Stimulated activated CD4-positive, alpha-beta T cell treated with anti-CD3 and anti-CD28 coated beads, Interleukin-4, amount 100 ng/mL, for 24 hours (primary cell): ENCODE data around the gene SNPH.

ENCODE experiments used
- DNase-seq: peaks from one replicate; pipeline ENCODE4 v3.0.0-alpha.2; 2020

The SNPH gene

DNA sequence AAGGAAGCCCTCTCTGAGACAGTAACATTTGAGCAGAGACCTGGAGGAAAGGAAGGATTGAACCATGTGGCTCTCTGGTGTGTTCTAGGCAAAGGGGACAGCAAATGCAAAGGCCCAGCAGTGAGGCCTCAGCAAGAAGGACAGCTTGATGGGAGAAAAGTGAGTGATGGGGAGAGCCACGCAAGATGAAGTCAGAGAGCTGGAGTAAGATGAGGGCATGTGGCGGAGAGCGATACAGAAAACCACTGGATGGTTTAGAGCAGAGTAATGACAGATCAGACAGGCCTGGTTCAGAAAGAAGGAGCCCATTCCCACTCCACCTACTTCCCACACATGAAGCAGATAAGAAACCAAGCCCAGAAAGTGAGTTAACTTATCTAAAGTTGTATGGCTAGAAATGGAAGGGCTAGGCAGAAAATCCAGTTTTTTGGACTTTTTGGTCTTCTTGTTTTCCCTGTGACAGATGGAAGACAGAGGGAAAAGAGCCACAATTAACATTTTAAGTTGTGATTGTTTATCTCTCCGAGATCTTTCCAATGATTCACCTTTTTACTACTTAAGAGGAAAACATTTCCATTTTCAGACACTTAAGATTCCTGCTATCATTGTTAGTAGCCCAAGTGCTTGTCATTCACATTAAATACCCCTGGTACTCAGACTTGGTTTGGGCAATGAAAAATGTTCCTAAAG is 723 bp upstream of the SNPH start:
- DNase-seq, result no peak

DNA sequence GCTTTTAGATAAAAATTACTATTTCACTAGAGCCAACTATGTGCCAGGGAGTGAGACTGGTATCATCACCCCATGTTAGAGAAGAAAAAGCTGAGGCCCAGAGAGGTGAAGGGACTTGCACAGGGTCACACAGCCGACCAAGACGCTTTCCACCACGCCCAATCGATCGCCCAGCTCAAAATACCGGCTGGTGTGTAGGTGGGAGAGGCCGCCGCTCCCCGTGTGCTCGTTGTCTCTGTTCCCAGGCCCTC is 253 bp upstream of the SNPH start:
- no peak for DNase-seq

DNA sequence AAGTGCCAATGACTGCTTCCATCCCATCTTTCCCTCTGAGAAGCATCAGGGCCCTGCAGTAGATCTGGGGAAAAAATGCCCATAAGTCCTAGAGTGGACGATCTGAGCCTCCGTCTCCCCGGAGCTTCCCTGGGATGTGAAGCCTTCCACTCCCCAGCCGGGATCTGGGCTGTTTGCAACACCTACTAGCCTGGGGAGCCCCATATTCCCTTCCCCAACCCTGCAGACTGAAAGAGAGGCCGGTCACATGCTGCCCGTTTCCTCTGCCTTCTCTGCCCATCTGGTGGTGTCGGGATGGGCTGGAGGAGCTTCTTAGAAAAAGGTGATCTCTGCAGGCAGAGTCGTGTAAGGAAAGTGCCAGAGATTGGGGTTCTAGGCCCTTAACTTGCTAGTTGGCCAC is 1.1 kb downstream of the SNPH start:
- DNase-seq, result no peak

DNA sequence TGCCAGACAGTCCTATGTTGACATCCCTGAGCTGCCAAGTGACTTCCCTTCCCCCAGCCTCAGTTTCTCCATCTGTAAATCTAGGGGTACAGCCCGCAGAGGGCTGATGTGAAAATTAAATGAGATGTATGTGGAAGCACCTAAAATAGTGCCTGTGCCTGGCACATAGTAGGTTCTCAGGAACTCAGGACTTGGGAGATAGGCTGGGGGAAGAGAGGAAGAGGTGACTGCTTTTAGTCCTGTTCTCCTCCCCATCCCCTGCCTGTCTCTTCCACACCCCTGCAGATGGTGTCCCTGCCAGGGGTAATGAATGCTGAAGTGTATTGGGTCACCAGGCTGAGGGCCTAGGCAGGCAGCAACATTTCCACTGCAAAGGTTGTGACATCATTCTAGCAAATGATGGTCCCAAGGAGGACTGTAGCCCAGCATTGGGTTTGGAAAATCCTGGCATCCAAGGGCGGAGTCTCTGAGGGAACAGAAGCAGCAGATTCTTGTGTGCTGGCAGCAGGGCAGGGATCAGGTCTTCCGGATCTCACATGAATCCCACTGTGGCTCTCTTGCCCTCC is 1.8 kb downstream of the SNPH start:
- no peak for DNase-seq

DNA sequence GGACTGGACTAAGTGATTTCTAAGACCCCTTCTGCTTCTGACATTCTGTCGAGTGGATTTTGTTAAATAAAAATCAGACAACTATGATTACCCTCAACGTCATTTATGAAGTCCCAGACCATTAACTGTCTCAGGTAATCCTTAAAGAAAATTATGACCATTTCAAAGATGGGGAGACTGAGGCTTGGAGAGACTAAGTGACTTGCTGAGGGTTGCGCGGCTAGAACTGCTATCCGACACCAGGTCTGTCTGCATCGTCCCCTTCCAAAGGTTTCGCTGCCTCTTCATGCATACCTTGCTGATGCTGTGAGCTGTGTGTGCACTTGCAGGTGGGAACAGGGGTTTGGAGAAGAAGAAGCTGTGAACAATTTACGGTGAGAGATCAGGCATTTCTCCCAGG is 3.1 kb downstream of the SNPH start:
- no peak for DNase-seq

DNA sequence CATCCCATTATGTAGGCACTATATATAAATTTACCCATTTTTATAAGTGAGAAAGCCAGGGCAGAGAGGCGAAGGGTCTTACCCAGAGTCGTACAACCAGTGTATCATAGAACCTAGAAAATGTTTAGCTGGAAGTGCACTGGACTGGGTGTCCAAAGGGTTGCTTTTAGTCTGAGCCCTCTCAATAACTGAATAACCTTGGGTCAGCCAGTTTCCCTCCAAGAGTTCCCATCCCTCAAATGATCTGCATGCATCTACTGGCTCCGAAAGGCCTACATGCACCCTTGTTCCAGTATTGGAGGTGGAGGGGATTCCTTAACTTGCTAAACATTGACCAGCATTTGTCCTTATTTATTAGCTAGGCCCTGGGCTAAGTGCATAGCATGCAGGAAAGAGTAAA is 3.8 kb downstream of the SNPH start:
- DNase-seq, result no peak

DNA sequence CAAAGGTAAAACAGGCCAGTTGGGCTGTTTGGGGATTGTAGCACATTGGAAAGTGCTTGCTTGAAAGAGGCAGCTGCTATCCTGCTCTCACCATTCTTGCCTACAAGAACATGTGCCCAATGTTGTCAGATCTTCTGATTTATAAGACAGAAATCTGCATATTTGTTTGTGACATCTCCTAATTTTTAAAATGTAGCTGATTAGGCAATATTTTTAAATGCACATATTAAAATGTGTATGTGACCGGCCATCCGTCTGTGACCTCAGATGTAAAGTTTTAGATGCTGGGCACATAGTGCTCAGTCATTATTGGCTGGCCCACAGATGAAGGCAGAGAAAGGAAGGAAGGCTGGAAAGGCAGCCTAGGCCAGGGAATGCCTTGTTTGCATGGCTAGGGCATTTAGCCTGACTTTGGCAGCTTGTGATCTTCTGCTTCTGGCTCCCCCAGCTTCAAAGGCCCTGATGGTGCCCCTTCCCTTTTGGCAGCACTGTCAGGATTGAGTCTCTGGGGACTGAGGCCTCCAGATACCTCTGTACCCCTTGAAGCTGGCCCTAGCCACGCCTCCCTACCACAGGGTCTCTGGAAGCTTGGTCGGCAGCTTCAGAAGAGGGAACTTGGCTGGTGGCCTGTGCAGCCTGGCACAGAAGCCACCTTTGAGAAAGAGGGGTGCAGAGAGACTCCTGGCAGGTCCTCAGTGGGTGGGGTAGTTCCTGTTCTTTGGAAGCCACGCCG is 6.4 kb downstream of the SNPH start:
- no peak for DNase-seq

DNA sequence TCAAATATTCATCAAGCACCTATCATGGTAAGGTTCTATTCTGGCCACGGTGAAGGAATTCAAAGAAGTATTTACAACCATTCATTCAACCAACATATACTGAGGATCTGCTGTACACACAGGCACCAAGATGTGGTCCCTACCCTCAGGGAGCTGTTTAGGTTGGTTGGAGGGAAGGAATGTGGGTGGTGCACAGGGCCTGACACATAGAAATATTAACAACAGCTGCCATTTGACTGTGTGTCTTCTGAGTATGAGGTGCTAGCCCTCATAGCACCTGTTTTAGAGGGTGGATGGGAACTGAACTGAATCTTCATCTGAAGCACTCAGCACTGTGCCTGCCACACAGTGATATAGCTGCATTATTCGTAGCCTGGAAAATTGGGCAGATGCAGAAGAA is 7.3 kb downstream of the SNPH start:
- DNase-seq, result no peak

DNA sequence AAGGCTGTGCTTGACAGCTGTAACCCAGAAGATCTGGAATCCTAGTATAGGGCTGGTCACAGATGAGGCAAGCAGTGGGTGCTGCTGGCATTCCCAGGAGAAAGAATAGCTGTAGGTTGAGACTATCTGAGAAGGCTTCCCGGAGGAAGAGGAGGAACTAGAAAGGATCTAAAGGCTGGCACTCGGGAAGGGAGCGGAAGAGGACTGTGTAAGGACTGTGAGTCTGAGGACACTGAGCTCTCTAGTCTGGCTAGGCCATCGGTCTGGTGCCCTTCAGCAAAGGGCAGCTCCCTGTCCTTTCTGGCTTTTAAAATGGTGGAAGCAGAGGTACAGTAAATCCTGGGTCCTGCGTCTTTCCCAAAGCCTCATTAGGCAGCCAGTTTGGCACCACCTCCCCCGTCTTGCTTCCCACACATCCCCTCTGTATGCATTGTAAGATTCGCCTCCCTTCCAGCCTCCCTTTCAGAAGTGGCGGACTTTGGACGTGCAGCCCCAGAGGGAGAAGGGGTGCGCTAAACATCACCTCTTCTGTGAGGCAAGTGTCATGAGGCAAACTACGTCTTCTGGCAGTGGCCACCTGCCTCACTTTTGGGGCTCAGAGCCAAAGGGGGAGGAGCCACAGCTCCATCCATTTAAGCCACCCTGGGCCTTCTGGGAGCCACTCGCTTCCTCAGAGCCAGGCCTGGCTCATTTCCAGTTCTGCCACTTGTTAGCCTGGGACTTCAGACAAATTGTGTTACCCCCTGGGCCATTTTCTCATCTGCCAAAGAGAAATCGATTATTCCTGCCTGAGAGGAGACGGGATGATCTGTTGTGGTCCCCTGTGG is 8.6 kb downstream of the SNPH start:
- no peak for DNase-seq

DNA sequence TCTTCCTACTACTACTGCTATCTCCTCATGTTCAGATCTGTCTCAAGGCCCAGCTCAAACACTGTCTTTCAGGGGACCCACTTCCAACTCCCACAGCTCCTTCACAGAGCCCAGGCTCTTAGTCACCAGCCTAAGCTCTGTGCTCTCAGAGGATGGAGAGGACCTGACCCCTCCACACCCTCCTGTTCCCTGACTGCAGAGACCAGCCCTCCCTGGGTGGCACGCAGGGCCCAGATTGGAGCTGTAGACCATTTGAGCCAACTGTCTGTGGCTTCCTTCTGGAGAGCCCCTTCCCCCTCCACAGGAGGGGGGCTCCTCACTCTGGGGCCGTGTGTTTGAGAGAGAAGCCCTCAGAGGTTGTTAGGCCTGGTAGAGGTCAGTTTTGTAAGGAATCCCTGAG is 9.8 kb downstream of the SNPH start:
- DNase-seq, result no peak

DNA sequence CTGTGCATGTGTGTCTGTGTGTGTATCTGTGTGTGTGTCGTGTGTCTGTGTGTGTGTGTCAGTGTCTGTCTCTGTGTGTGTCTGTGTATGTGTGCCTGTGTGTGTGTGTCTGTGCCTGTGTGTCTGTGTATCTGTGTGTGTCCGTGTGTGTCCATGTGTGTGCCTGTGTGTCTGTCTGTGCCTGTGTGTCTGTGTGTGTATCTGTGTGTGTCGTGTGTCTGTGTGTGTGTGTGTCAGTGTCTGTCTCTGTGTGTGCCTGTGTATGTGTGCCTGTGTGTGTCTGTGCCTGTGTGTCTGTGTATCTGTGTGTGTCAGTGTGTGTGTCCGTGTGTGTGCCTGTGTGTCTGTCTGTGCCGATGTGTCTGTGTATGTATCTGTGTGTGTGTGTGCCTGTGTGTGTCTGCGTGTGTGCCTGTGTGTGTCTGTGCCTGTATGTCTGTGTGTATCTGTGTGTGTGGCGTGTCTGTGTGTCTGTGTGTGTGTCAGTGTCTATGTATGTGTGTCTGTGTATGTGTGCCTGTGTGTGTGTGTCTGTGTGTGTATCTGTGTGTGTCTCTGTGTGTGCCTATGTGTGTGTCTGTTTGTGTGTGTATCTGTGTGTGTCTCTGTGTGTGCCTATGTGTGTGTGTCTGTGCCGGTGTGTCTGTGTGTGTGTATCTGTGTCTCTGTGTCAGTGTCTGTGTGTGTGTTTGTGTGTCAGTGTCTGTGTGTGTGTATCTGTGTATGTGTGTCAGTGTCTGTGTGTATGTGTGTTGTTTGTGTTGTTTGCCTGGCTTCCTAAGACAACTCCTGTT is 11.6 kb downstream of the SNPH start:
- DNase-seq, result no peak

DNA sequence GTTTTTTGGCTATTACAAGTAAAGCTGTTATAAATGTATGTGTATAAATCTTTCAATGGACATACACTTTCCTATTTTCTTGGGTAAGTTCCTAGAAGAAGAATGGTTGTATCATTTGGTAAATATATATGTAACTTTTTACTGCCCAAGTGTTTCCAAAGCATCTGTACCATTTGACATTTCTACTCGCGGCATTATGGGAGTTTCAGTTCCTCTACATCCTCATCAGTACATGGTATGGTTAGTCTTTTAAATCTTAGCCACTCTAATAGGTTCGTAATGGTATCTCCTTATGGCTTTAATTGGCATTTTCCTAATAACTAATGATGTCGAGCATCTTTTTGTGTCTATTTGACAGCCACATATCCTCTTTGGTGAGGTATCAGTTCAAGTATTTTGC is 12.9 kb downstream of the SNPH start:
- no peak for DNase-seq

DNA sequence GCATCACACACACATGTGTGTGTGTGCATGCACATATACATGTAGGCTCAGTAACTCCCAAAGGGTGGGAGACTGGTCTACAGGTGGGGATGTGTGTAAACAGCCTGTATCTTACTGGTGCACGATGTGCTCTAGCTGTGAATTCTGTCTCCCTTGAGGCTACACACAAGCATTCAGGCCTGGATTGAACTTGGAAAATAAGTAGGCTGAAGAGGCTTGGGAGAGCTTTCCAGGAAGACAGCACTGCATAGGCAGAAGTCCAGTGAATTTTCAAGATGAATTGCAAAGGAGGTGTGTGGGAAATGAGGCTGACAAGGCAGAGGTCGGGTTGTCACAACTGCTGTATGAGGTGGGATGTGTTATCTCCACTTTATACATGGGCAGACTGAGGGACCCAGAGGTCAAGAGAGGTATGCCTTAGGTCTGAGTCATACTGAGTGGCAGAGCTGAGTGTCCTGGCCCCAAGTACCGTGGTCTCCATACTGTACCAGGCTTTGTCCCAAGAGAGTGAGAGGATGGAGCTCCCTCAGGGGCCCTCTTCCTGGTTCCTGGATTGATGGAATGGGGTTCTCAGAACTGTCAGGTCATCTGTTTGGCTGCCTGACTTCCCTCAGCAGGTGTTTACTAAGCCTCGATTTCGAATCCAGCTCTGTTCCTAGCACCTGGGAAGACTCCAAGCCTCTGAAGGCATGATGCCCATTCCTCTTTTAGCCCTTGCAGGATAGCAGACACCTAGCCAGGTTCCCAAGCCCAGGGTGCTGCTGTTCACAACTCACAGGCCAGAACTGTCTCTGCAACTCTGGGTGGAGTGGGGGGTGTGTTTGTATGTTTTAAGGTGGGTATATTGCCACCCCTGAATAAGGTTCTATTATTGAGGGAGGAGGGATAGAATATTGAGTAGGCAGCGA is 14.4 kb downstream of the SNPH start:
- DNase-seq, result no peak

DNA sequence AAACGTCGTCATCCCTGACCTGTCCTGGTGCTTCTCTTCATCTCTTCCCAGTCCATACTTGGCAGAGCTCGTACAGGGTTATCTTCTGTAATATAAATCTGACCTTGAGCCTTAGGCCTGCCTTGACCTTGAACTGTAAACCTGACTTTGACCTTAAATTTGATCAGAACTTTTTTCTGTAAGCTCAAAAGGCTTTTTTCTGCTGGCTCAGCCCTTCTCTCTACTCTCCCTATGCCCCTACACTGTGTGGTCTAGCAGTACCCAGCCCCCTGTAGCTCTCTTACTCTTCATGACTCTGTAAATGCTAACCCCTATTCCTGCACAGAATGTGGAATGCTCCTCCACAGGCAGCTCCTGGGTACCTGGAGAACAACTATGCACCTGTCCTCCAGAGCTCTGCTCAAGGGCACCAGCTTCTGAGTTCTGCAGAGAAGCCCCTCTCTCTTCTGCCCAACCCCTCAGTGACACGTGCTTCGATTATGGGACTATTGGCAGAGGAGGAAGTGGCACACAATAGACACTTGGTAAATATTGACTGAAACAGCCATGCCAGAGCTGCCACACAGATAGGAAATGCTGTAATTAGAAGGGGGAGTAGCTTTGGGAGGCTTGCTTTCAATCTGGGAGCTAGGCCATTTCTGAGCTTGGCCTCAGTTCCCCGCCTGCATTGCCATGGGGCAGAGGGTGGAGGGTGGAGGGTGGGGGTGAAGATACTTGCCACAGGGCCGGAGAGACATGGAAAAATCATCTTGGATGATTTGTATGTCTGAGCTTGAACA is 15.4 kb downstream of the SNPH start:
- no peak for DNase-seq

DNA sequence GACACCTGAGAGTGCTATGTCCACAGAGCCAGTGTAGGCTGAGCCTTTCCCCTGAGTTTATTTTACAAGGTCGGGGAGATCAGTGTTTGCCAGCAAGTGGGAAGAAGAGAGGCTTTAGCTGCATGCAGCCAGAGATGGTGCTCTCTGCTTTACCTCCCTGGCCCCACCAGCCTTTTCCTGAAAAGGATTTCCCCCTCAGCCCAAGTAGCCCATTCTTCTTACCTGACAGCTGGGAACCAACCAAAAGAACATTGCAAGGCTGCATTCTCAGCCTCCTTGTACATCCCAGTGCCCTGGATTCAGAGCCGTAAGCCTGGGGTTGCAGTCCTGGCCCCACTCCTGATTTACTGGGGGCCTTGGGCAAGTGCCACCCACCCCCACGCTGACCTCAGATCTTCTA is 16.9 kb downstream of the SNPH start:
- DNase-seq, result no peak

DNA sequence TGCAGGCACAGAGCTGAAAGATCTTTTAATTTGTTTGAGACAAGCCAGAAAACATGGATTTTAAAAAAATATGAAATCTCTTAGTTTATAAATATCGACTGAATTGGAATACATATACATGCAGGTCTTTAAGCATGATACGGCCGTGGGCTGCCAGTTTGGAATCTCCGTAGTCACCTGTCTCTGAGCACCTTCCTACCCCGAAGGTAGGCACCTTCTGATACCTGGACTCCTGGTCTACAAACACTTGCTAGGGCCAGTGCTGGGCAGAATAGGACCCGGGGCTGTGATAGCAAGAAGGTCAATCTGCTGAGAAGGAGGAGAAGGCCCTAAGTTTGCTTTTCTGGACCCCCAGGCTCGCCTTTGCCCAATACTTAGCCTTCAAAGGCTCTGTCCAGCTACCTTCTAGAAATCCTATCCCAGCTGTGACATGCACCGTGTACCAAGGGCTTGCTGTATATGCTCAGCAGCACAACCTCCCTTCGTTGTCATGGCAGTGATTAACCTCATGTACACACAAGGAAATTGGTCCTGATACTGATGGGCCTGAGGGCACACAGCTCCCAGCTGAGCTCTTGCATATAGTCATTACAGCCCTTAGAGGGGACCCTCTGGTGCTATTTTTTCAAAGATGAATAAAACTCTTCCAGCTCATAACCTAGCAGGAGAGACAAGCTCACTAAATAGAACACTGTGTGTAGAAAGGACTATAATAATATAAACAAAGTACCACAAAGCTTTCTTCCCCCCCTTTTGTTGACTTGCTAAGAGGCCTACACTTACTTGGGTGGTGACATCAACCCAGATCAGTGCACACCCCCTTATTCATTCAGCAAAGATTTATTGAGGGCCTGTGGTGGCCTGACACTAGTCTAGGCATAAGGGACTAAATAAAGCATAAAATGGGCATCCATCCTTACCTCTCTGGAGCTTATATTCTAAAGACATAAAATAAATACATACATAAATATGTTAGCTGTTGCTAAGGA is 17.7 kb downstream of the SNPH start:
- DNase-seq, result no peak

DNA sequence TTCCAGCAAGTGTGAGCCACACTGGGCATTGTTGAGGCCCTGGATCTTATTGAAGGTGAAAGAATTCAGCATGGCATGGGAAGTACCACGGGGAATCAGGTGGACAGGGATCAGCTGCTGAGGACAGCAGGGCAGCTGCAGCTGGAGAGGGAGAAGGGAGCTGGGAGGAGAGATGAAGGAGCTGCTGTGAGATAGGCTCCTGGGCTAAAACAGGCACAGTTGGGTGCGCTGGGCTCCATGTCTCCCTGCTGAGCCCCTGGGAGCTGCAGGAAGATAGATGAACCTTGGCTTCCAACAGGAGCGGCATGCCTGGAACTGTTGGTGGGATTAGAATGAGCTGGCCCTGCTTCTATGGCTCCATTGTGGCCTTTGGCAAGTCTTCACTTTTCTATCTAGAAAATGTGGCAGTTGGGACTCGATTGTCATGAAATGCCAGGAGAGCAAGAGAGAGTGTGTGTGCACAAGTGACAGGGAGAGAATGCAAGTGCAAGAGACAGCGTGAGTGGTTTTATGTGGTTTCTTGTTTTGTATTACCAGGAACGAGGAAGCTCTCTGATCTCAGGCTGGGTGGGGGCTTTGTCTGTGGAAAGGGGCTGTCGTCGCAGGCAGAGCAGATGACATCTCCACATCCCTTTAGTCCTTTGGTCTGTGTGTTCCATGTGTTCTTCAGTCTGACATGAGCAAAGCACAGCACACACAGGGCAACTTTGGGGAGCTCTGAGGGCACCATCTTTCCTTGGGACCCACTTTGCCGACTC is 20.4 kb downstream of the SNPH start:
- no peak for DNase-seq

DNA sequence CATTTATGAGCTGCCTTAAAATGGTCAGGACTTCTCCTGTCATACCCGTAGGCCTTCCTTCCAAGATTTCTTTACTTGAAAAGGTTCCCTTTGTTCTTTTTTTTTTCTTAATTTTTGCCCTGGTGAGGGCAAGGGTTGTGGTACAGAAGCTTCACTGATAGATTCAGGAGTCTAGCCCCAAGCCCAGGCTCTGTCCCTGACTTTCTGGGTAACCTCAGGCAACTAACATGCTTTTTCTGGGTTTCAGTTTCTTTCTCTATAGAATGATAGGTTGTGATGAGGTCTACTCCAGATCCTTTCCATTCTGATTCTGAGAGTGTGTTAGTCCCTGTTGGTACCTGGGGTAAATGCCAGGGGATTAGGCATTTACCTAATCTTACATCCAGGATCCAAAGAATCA is 21.2 kb downstream of the SNPH start:
- DNase-seq, result no peak
